Hepatocyte (in vitro differentiated cells): ENCODE results near the gene MRPL41. TPM values are rescaled to one million over a fixed set of nuclear protein-coding genes. Genes with fewer than 3 reads are reported as not detected.

Experiments used
- DNase-seq: peaks from one replicate; pipeline ENCODE4 v3.0.0-alpha.2; 2016; ENCODE audit warnings: low spot score
- H2AFZ ChIP-seq: fragments of 200-600 bp; sonication (generic); 2 replicates; pipeline ENCODE4 v1.6.0; 2016; ENCODE audit warnings: antibody characterized with exemption, mild to moderate bottlenecking
- H3K27ac ChIP-seq: fragments of 200-600 bp; sonication (generic); 2 replicates; pipeline ENCODE4 v1.5.1; 2016; ENCODE audit warnings: mild to moderate bottlenecking
- H3K27me3 ChIP-seq: fragments of 200-600 bp; sonication (generic); 2 replicates; pipeline ENCODE4 v1.6.1; 2016
- H3K36me3 ChIP-seq: fragments of 200-600 bp; sonication (generic); replicated peaks from 2 replicates; pipeline ENCODE4 v1.5.1; 2016; ENCODE audit warnings: low read depth; ENCODE audit not compliant: insufficient read depth
- H3K4me1 ChIP-seq: fragments of 200-600 bp; sonication (generic); 2 replicates; pipeline ENCODE4 v1.5.1; 2016; ENCODE audit warnings: mild to moderate bottlenecking, moderate library complexity; ENCODE audit not compliant: insufficient read depth
- H3K4me2 ChIP-seq: fragments of 200-600 bp; sonication (generic); 2 replicates; pipeline ENCODE4 v1.6.0; 2016
- H3K4me3 ChIP-seq: fragments of 200-600 bp; sonication (generic); 2 replicates; pipeline ENCODE4 v1.5.1; 2016; ENCODE audit warnings: mild to moderate bottlenecking
- H3K79me2 ChIP-seq: fragments of 200-600 bp; sonication (generic); 2 replicates; pipeline ENCODE4 v1.6.0; 2017; ENCODE audit warnings: mild to moderate bottlenecking
- H3K9me2 ChIP-seq: fragments of 200-600 bp; sonication (generic); replicated peaks from 2 replicates; pipeline ENCODE4 v1.6.0; 2017; ENCODE audit warnings: mild to moderate bottlenecking; ENCODE audit not compliant: insufficient read depth
- H3K9me3 ChIP-seq: fragments of 200-600 bp; sonication (generic); 2 replicates; pipeline ENCODE4 v1.5.1; 2016; ENCODE audit warnings: low read depth, mild to moderate bottlenecking
- H4K20me1 ChIP-seq: fragments of 200-600 bp; sonication (generic); 2 replicates; pipeline ENCODE4 v1.6.0; 2016; ENCODE audit warnings: mild to moderate bottlenecking; ENCODE audit not compliant: insufficient read depth, poor library complexity, severe bottlenecking
- EZH2 ChIP-seq: fragments of 200-600 bp; sonication (generic); IDR thresholded peaks from 2 replicates; pipeline ENCODE4 v1.6.1; 2016; ENCODE audit warnings: antibody characterized with exemption, mild to moderate bottlenecking, borderline replicate concordance
- EZH2phosphoT487 ChIP-seq: fragments of 200-600 bp; sonication (generic); IDR thresholded peaks from one replicate; pipeline ENCODE4 v1.6.1; 2018; ENCODE audit warnings: antibody characterized with exemption, mild to moderate bottlenecking, low read depth, moderate library complexity; ENCODE audit not compliant: unreplicated experiment, severe bottlenecking
- WGBS: methylation state at CpG from one replicate; pipeline ENCODE4 v1.1.6; 2016; ENCODE audit warnings: low lambda C conversion rate; ENCODE audit errors: missing lambda C conversion rate; 5-methylcytosine and 5-hydroxymethylcytosine counted together
- polyA plus RNA-seq: library from polyadenylated mRNA; unstranded; fragments of >200 nt; fragmentation: Nextera tagmentation; extraction: Ambion mirVana; gene quantifications from 2 replicates; pipeline ENCODE4 v1.2.1, GENCODE V29; 2016
- total RNA-seq: library from RNA; depleted of rRNA; stranded (reverse); fragments of >200 nt; gene quantifications from 2 replicates; pipeline ENCODE4 v1.2.3, GENCODE V29; 2014
- TF ChIP-seq, protein P1 (sequence below): fragments of 200-600 bp; sonication (generic); IDR thresholded peaks from 2 replicates; pipeline ENCODE4 v1.5.1; 2016; ENCODE audit warnings: antibody characterized with exemption, mild to moderate bottlenecking; ENCODE audit not compliant: poor library complexity

The MRPL41 gene
- total and polyA plus RNA-seq, 2 experiments from 2014 or later = 36.6 to 86.0 TPM

DNA sequence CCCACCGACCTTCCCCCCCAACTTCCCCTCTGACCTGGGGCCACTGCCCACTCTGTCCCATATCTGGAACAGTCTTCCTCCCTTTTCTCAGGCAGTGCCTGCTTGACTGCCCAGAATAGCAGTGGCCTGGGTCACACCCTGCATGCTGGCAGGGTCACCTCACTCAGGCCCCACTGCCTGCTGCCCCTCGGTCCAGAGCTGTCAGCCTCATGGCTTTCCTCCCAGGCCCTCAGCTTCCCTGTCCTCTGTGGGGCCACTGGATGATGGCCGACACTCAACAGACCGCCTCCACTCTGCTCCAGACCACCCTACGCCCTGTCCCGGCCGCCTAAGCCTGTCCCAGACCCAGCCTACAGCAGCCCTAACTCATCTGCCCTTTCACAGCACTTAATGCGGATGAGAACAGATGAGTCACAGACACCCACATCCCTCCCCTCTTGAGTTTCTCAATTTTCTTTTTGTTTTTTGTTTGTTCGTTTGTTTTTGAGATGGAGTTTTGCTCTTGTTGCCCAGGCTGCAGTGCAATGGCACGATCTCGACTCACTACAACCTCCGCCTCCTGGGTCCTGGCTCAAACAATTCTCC is 7.4 kb upstream of the MRPL41 start:
- Histone ChIP-seq H3K4me1 (no peaks in the 10 kb centered on the region), H3K27ac (peak overlapping the region; percentile 84), H3K79me2 (no peaks in the 10 kb centered on the region), H3K36me3 (no peaks in the 10 kb centered on the region), H3K4me2 (no peak overlapping the region), H4K20me1 (no peaks in the 10 kb centered on the region), H3K27me3 (no peaks in the 10 kb centered on the region), H3K9me3 (no peaks in the 10 kb centered on the region), H3K4me3 (no peak overlapping the region), H2AFZ (no peak overlapping the region), H3K9me2 (no peaks in the 10 kb centered on the region)
- WGBS = 89% methylated on average over 12 of the region's 12 CpGs
- DNase-seq = no peak
- TF ChIP-seq, protein P1, sequence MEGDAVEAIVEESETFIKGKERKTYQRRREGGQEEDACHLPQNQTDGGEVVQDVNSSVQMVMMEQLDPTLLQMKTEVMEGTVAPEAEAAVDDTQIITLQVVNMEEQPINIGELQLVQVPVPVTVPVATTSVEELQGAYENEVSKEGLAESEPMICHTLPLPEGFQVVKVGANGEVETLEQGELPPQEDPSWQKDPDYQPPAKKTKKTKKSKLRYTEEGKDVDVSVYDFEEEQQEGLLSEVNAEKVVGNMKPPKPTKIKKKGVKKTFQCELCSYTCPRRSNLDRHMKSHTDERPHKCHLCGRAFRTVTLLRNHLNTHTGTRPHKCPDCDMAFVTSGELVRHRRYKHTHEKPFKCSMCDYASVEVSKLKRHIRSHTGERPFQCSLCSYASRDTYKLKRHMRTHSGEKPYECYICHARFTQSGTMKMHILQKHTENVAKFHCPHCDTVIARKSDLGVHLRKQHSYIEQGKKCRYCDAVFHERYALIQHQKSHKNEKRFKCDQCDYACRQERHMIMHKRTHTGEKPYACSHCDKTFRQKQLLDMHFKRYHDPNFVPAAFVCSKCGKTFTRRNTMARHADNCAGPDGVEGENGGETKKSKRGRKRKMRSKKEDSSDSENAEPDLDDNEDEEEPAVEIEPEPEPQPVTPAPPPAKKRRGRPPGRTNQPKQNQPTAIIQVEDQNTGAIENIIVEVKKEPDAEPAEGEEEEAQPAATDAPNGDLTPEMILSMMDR = no peak
- TF ChIP-seq EZH2phosphoT487 (no peak), EZH2 (no peak)

DNA sequence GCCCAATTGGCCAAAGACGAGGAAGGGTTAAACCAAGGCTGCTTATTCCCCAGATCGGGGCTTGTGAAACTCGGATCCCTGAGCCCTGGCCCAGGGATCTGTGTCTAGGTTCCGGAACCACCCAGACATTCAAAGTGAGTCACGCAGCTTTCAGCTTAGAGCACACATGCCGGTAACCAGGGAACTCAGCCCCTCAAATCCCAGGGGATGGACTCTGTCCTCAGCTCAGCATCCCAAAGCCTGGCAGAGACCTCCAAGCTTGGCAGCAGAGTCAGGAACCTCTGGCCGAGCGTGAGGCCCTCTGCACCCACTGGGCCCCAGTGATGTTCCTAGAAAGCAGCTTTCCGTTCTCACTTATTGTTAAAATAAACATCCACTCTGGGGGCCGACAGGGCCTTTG is 6.6 kb upstream of the MRPL41 start:
- Histone ChIP-seq H3K79me2 (no peaks in the 10 kb centered on the region), H4K20me1 (no peaks in the 10 kb centered on the region), H3K4me2 (no peak overlapping the region), H3K27ac (peak overlapping the region; percentile 84), H3K4me3 (no peak overlapping the region), H2AFZ (no peak overlapping the region), H3K9me3 (no peaks in the 10 kb centered on the region), H3K9me2 (no peaks in the 10 kb centered on the region), H3K4me1 (peaks cover 7% of the 10 kb centered on the region), H3K36me3 (no peaks in the 10 kb centered on the region), H3K27me3 (no peaks in the 10 kb centered on the region)
- peak; percentile 62 for DNase-seq
- 72% methylated on average over 10 of the region's 10 CpGs for WGBS
- TF ChIP-seq, protein P1 = no peak
- TF ChIP-seq EZH2 = no peak
- TF ChIP-seq EZH2phosphoT487 = no peak

DNA sequence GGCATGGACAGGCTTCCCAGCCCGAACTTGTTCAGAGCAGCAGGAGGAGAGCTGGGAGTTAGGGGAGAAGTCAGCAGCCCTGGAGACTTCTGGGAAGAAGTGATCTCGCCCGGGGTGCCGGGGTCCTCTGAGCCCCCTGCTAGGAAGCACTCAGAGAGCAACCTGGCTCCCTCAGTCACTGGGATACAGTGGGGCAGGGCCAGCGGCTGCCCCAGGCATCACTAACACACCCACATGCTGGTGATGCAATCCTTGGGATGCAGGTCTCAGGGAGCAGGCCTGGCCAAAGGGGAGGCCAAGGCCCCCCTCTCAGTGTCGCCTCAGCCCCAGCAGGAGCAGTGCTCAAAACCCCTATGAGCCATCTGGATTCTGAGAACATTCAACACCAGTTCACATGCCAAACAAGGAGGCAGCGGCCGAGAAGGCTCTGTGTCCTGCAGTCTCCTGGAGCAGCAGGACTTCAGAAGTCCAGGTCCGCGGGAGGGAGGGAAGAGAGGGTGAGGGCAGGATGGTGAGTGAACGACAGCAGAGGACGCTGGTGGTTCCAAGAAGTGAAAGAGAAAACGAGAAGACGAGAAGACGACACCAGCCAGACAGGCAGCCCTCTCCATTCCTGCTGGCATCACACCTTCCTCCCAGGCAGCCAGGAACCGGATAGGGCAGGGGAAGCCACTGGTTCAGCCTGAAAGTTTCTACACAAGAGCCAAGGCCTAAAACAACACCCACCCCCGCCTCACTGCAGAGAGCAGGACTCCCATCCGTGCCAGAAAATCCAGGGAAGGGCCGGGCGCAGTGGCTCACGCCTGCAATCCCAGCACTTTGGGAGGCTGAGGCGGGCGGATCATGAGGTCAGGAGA is 3.8 kb upstream of the MRPL41 start:
- 88% methylated on average over 21 of the region's 23 CpGs for WGBS
- H3K36me3 ChIP-seq = no peaks in the 10 kb centered on the region
- no peaks in the 10 kb centered on the region for H3K9me2 ChIP-seq
- H3K27me3 ChIP-seq = no peaks in the 10 kb centered on the region
- TF ChIP-seq EZH2 (no peak), EZH2phosphoT487 (no peak)
- TF ChIP-seq, protein P1 = no peak
- H3K9me3 ChIP-seq = no peaks in the 10 kb centered on the region
- DNase-seq = no peak
- H4K20me1 ChIP-seq = no peaks in the 10 kb centered on the region
- H3K79me2 ChIP-seq = no peaks in the 10 kb centered on the region
- H3K4me1 ChIP-seq = peaks cover 8% of the 10 kb centered on the region
- H3K4me2 ChIP-seq = no peak overlapping the region
- no peak overlapping the region for H2AFZ ChIP-seq
- no peak overlapping the region for H3K4me3 ChIP-seq
- H3K27ac ChIP-seq = no peak overlapping the region
